Calu3 (cell line): ENCODE measurements around the gene RPS6KA2. TPM values are rescaled to one million over a fixed set of nuclear protein-coding genes. Genes with fewer than 3 reads are reported as not detected.

Source experiments
- BruUV-seq: library from RNA; stranded (reverse); fragments of 400-500 nt; replicated peaks from 2 replicates; lab custom pipeline; 2021; lab: Mats Ljungman, UMichigan
- CTCF ChIA-PET: fragments of 300-600 bp; sonication (Branson Sonifier 250); formaldehyde crosslinking; loops from one replicate; lab custom pipeline; 2022; ENCODE audit warnings: antibody characterized with exemption; lab: Charles Lee
- DNase-seq: peaks from one replicate; pipeline ENCODE4 v3.0.0; 2022
- H3K27ac Mint-ChIP-seq: one replicate; pipeline ENCODE4 v1.8.0; 2022; ENCODE audit warnings: mixed read lengths; ENCODE audit not compliant: unreplicated experiment
- H3K27me3 Mint-ChIP-seq: one replicate; pipeline ENCODE4 v1.8.0; 2022; ENCODE audit warnings: mixed read lengths; ENCODE audit not compliant: unreplicated experiment
- H3K36me3 Mint-ChIP-seq: one replicate; pipeline ENCODE4 v1.8.0; 2022; ENCODE audit warnings: mild to moderate bottlenecking, moderate library complexity, mixed read lengths; ENCODE audit not compliant: insufficient read depth, unreplicated experiment
- H3K4me1 Mint-ChIP-seq: one replicate; pipeline ENCODE4 v1.8.0; 2022; ENCODE audit warnings: mild to moderate bottlenecking, low read depth, mixed read lengths; ENCODE audit not compliant: unreplicated experiment
- H3K4me3 Mint-ChIP-seq: one replicate; pipeline ENCODE4 v1.8.0; 2022; ENCODE audit warnings: mild to moderate bottlenecking, low read depth, moderate library complexity, mixed read lengths; ENCODE audit not compliant: unreplicated experiment
- H3K9me3 Mint-ChIP-seq: one replicate; pipeline ENCODE4 v1.8.0; 2022; ENCODE audit warnings: low read depth, mixed read lengths; ENCODE audit not compliant: unreplicated experiment
- intact Hi-C: fragments of 100-400 bp; cut with micrococcal nuclease; formaldehyde crosslinking; loops from one replicate; pipeline ENCODE4 v1.10.0; 2022; ENCODE audit not compliant: unreplicated experiment
- total RNA-seq: library from RNA; stranded (reverse); gene quantifications from 2 replicates; pipeline ENCODE4 v1.2.3, GENCODE V29; 2022
- TF ChIP-seq, protein P1 (sequence below): fragments of 200-600 bp; IDR thresholded peaks from one replicate; pipeline ENCODE4 v1.8.0; 2022; ENCODE audit warnings: antibody characterized with exemption; ENCODE audit not compliant: unreplicated experiment

The RPS6KA2 gene
- total RNA-seq, 1 experiment from 2014 or later = 41.3 TPM

DNA sequence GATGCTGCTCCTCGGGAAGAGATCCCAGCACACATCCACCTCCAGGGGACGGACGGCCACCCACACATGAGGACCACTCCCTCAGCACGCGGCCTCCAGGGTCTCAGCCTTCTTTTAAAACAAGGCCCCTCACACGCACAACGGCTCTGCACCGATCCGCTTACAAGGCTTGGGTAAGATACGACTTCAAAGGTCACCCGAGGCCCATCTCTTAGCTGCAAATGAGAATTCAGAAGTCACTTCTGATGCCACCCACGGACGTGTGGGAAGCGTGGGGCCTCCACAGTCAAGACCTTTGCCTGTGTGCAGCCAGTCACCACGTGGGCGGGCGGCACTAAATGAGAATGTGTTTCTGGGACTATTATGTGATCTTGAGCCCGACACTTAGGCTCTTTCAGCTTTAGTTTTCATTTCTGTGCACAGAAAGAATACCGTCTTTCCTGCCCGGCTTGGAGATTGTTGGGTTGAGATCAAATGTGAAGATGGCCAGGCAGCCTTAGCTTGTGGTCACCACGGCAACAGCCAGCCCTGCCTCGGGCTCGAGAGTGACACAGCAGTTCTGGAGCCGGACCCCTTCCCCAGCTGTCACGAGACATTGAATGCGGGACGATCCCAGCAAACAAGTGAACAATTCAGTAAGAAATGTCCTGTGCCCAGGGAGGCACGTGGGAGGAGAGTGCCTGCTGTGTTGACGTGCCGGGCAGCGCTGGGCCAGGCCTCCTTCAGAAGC, 132.1 kb downstream of the RPS6KA2 start:
- H3K9me3 Mint-ChIP-seq = no peaks in the 10 kb centered on the region
- no peak overlapping the region for H3K4me3 Mint-ChIP-seq
- CTCF ChIA-PET = no interaction called here
- no peak overlapping the region for H3K27ac Mint-ChIP-seq
- no TSS peak for BruUV-seq
- TF ChIP-seq, protein P1, sequence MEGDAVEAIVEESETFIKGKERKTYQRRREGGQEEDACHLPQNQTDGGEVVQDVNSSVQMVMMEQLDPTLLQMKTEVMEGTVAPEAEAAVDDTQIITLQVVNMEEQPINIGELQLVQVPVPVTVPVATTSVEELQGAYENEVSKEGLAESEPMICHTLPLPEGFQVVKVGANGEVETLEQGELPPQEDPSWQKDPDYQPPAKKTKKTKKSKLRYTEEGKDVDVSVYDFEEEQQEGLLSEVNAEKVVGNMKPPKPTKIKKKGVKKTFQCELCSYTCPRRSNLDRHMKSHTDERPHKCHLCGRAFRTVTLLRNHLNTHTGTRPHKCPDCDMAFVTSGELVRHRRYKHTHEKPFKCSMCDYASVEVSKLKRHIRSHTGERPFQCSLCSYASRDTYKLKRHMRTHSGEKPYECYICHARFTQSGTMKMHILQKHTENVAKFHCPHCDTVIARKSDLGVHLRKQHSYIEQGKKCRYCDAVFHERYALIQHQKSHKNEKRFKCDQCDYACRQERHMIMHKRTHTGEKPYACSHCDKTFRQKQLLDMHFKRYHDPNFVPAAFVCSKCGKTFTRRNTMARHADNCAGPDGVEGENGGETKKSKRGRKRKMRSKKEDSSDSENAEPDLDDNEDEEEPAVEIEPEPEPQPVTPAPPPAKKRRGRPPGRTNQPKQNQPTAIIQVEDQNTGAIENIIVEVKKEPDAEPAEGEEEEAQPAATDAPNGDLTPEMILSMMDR = no peak
- H3K36me3 Mint-ChIP-seq = peaks cover 22% of the 10 kb centered on the region
- H3K27me3 Mint-ChIP-seq = no peaks in the 10 kb centered on the region
- intact Hi-C loops = no loop called here
- peaks cover 25% of the 10 kb centered on the region for H3K4me1 Mint-ChIP-seq
- no peak for DNase-seq

DNA sequence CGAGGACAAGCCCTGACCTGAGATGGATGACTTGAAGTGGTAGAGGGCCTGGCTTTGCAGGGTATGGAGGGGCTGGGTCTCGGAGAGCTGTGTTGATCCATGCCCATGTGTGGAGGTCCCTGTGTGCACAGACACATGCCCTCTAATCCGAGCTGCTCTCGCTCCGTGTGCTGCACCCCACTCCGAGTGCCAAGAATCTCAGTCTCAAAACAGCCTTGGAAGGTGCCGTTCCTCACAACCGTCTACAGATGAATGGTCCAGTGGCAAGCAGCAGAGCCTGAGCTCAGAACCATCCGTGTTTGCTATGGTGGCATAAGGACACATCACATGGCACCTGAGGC, 133.0 kb downstream of the RPS6KA2 start:
- TF ChIP-seq, protein P1 = no peak
- DNase-seq = no peak
- intact Hi-C loops = no loop called here
- CTCF ChIA-PET = no interaction called here
- no TSS peak for BruUV-seq
- Mint-ChIP-seq H3K27ac (no peak overlapping the region), H3K27me3 (no peaks in the 10 kb centered on the region), H3K4me3 (no peak overlapping the region), H3K9me3 (no peaks in the 10 kb centered on the region), H3K4me1 (peaks cover 25% of the 10 kb centered on the region), H3K36me3 (peaks cover 22% of the 10 kb centered on the region)

DNA sequence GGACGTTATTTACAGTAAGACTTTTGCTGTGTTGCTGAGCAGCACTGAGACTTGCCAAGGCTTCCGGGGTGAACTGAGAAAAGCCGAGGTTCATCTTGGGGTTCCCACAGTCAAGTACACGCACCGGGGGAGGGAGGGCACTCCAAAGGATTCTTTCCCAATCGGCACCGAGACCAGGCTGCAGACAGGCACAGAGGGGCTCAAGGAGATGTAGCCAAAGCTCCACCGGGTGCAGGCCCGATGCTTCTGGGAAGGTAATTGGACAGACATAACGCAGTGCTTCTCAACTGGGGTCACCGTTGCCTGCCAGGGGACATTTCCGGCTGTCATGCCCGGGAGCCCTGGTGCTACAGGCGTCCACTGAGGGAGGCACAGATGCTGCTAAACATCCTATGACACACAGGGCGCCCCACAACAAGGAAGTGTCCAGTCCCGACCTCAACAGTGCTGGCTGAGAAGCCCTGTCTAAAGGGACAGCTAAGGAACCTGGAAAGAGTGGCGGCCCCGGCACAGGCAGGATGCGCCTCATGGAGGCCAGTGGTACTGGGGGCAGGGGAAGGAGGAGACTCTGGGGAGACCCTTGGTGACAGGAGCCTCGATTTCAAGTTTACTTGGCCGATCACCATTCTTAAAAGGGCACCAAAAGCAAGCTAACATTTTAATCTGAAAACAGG, 133.5 kb downstream of the RPS6KA2 start:
- CTCF ChIA-PET = interaction anchor here (0.5 kb wide), 1 partner anchor 134 kb away, joined by 4 read pairs; no protein-coding TSS in a partner anchor
- no peak for DNase-seq
- Mint-ChIP-seq H3K4me1 (peaks cover 25% of the 10 kb centered on the region), H3K4me3 (no peak overlapping the region), H3K27me3 (no peaks in the 10 kb centered on the region), H3K27ac (no peak overlapping the region), H3K36me3 (peaks cover 17% of the 10 kb centered on the region), H3K9me3 (no peaks in the 10 kb centered on the region)
- intact Hi-C loops = no loop called here
- no TSS peak for BruUV-seq
- TF ChIP-seq, protein P1 = no peak

DNA sequence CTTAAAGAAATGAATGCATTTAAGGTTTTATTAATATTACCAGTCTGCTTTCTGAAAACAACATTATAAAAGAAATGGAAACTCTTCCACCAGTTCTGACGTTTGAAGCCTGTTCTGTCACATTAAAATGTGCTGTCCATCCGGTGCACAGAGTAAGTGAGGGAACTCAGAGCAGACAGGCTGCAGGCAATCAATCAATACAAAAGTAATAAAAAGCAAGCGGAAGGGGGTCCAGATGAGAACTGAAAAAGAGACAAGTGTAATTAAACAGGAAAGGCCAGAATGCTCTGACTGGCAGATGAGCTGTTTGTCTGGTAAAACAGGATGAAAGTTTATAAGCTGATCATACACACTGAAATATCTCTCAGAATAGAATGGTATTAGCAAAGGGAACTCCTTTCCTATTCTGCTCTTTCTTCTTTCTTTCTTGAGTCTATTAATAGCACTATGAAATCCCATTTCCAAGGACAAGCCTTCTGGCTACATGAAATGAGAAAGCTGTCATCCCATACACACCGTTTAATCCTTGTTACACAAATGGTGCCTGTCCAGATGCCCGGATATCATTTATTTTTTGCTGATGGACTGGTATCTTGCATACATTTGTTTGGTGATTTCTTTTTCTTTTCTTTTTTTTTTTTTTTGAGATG, 134.8 kb downstream of the RPS6KA2 start:
- intact Hi-C loops = loop anchor here (1.0 kb wide), 1 partner anchor 133 kb away; no protein-coding TSS in a partner anchor
- Mint-ChIP-seq H3K4me1 (peaks cover 25% of the 10 kb centered on the region), H3K4me3 (no peak overlapping the region), H3K9me3 (no peaks in the 10 kb centered on the region), H3K36me3 (peaks cover 15% of the 10 kb centered on the region), H3K27me3 (no peaks in the 10 kb centered on the region), H3K27ac (no peak overlapping the region)
- BruUV-seq = no TSS peak
- CTCF ChIA-PET = no interaction called here
- DNase-seq = no peak
- TF ChIP-seq, protein P1 = no peak
